Smooth muscle cell (in vitro differentiated cells): ENCODE measurements around the gene TFCP2L1. TPM values are rescaled to one million over a fixed set of nuclear protein-coding genes. Genes with fewer than 3 reads are reported as not detected.

ENCODE experiments used
- DNase-seq: peaks from one replicate; lab custom pipeline; 2025; ENCODE audit not compliant: unreplicated experiment; lab: John Stamatoyannopoulos, UW
- H2AFZ ChIP-seq: fragments of 200-600 bp; sonication (generic); 2 replicates; pipeline ENCODE4 v1.6.0; 2016; ENCODE audit warnings: antibody characterized with exemption, low read depth, mild to moderate bottlenecking
- H3F3A ChIP-seq: fragments of 200-600 bp; sonication (generic); 2 replicates; pipeline ENCODE4 v1.6.0; 2017; ENCODE audit warnings: antibody characterized with exemption, low read depth
- H3K27ac ChIP-seq: fragments of 200-600 bp; sonication (generic); 2 replicates; pipeline ENCODE4 v1.5.1; 2016; ENCODE audit warnings: low read depth, mild to moderate bottlenecking
- H3K27me3 ChIP-seq: fragments of 200-600 bp; sonication (generic); 2 replicates; pipeline ENCODE4 v1.6.1; 2016; ENCODE audit warnings: low read depth, mild to moderate bottlenecking
- H3K36me3 ChIP-seq: fragments of 200-600 bp; sonication (generic); 2 replicates; pipeline ENCODE4 v1.5.1; 2016; ENCODE audit warnings: low read depth
- H3K4me1 ChIP-seq: fragments of 200-600 bp; sonication (generic); 2 replicates; pipeline ENCODE4 v1.5.1; 2016; ENCODE audit warnings: low read depth
- H3K4me2 ChIP-seq: fragments of 200-600 bp; sonication (generic); 2 replicates; pipeline ENCODE4 v1.6.0; 2016; ENCODE audit warnings: mild to moderate bottlenecking
- H3K4me3 ChIP-seq: fragments of 200-600 bp; sonication (generic); 2 replicates; pipeline ENCODE4 v1.5.1; 2016; ENCODE audit warnings: mild to moderate bottlenecking
- H3K79me2 ChIP-seq: fragments of 200-600 bp; sonication (generic); 2 replicates; pipeline ENCODE4 v1.6.0; 2016; ENCODE audit warnings: low read depth, mild to moderate bottlenecking
- H3K9ac ChIP-seq: fragments of 200-600 bp; sonication (generic); 2 replicates; pipeline ENCODE4 v1.6.0; 2016; ENCODE audit warnings: low read depth
- H3K9me3 ChIP-seq: fragments of 200-600 bp; sonication (generic); replicated peaks from 2 replicates; pipeline ENCODE4 v1.5.1; 2016; ENCODE audit warnings: low read depth
- H4K20me1 ChIP-seq: fragments of 200-600 bp; sonication (generic); 2 replicates; pipeline ENCODE4 v1.6.0; 2016; ENCODE audit warnings: low read depth
- whole genome bisulfite sequencing: methylation state at CpG from one replicate; pipeline ENCODE4 v1.1.7; 2016; ENCODE audit warnings: low lambda C conversion rate; 5-methylcytosine and 5-hydroxymethylcytosine counted together
- polyA plus RNA-seq: library from polyadenylated mRNA; unstranded; fragments of >200 nt; fragmentation: Nextera tagmentation; extraction: Ambion mirVana; gene quantifications from 2 replicates; pipeline ENCODE4 v1.2.1, GENCODE V29; 2016
- total RNA-seq: library from RNA; depleted of rRNA; stranded (reverse); fragments of >200 nt; gene quantifications from 2 replicates; pipeline ENCODE4 v1.2.3, GENCODE V29; 2014
- TF ChIP-seq, protein P1 (sequence below): fragments of 200-600 bp; sonication (generic); IDR thresholded peaks from 2 replicates; pipeline ENCODE4 v1.5.1; 2017; ENCODE audit warnings: borderline replicate concordance, mild to moderate bottlenecking, antibody characterized with exemption; ENCODE audit not compliant: insufficient read depth, poor library complexity, severe bottlenecking

TFCP2L1 gene
- total and polyA plus RNA-seq, 2 experiments from 2014 or later = 0.13 TPM; not detected in 1

DNA sequence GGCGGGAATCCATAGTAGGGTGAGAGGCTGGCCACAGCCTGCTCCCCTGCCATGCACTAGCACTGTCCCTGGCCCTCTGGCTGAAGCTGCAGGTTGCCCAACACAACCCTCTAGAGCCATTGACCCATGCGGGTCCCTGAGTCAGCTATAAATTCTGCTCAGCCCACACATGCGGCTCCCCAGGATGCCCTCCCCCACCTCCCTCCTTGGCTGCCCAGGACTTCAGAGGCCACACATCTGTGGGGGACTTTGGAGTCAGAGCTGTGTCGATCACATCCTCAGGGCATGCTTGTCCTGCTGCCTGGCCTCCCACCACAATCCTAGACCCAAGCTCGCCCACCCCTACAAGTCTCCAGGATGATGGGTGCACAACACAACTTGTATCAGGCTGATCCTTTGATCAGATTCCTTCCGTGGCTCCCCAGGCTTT lies 97.0 kb downstream of the TFCP2L1 start:
- TF ChIP-seq, protein P1, sequence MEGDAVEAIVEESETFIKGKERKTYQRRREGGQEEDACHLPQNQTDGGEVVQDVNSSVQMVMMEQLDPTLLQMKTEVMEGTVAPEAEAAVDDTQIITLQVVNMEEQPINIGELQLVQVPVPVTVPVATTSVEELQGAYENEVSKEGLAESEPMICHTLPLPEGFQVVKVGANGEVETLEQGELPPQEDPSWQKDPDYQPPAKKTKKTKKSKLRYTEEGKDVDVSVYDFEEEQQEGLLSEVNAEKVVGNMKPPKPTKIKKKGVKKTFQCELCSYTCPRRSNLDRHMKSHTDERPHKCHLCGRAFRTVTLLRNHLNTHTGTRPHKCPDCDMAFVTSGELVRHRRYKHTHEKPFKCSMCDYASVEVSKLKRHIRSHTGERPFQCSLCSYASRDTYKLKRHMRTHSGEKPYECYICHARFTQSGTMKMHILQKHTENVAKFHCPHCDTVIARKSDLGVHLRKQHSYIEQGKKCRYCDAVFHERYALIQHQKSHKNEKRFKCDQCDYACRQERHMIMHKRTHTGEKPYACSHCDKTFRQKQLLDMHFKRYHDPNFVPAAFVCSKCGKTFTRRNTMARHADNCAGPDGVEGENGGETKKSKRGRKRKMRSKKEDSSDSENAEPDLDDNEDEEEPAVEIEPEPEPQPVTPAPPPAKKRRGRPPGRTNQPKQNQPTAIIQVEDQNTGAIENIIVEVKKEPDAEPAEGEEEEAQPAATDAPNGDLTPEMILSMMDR = no peak
- Histone ChIP-seq H3K4me3 (no peak overlapping the region), H3K4me1 (no peaks in the 10 kb centered on the region), H3K27ac (no peak overlapping the region), H3F3A (no peaks in the 10 kb centered on the region), H3K4me2 (no peak overlapping the region), H3K79me2 (no peaks in the 10 kb centered on the region), H2AFZ (no peak overlapping the region), H3K9ac (no peak overlapping the region), H4K20me1 (no peaks in the 10 kb centered on the region), H3K9me3 (no peaks in the 10 kb centered on the region), H3K27me3 (no peaks in the 10 kb centered on the region), H3K36me3 (no peaks in the 10 kb centered on the region)
- 68% methylated on average over 6 of the region's 6 CpGs for WGBS
- no peak for DNase-seq

- no peaks in the 10 kb centered on the region for H3F3A ChIP-seq
These were observed 97.5 kb downstream of the TFCP2L1 start for GRCh38 chr2:121187351-121187981.

GRCh38 chr2:121186261-121186660 lies 98.7 kb downstream of the TFCP2L1 start:
- H3F3A ChIP-seq = no peaks in the 10 kb centered on the region
- H2AFZ ChIP-seq = no peak overlapping the region
- H3K4me3 ChIP-seq = no peak overlapping the region
- no peak overlapping the region for H3K27ac ChIP-seq
- no peaks in the 10 kb centered on the region for H3K9me3 ChIP-seq
- no peaks in the 10 kb centered on the region for H3K36me3 ChIP-seq
- no peaks in the 10 kb centered on the region for H3K79me2 ChIP-seq
- no peak overlapping the region for H3K4me2 ChIP-seq
- H3K9ac ChIP-seq = no peak overlapping the region
- H4K20me1 ChIP-seq = no peaks in the 10 kb centered on the region
- H3K27me3 ChIP-seq = no peaks in the 10 kb centered on the region
- DNase-seq = no peak
- TF ChIP-seq, protein P1 = no peak
- 90% methylated on average over 9 of the region's 9 CpGs for WGBS
- H3K4me1 ChIP-seq = no peaks in the 10 kb centered on the region

More at GRCh38 chr2:121187351-121187981, 97.5 kb downstream of the TFCP2L1 start:
- no peaks in the 10 kb centered on the region for H3K4me1 ChIP-seq
- no peaks in the 10 kb centered on the region for H3K9me3 ChIP-seq
- TF ChIP-seq, protein P1 = no peak
- WGBS = 95% methylated on average over 19 of the region's 19 CpGs
- H3K4me2 ChIP-seq = no peak overlapping the region
- DNase-seq = no peak
- H3K27me3 ChIP-seq = no peaks in the 10 kb centered on the region
- H3K36me3 ChIP-seq = no peaks in the 10 kb centered on the region
- no peaks in the 10 kb centered on the region for H3K79me2 ChIP-seq
- no peak overlapping the region for H3K9ac ChIP-seq
- no peak overlapping the region for H3K4me3 ChIP-seq
- H4K20me1 ChIP-seq = no peaks in the 10 kb centered on the region
- H3K27ac ChIP-seq = no peak overlapping the region
- no peak overlapping the region for H2AFZ ChIP-seq

GRCh38 chr2:121185571-121186074 lies 99.4 kb downstream of the TFCP2L1 start:
- no peaks in the 10 kb centered on the region for H3K9me3 ChIP-seq
- no peak overlapping the region for H3K27ac ChIP-seq
- TF ChIP-seq, protein P1 = no peak
- H3K4me1 ChIP-seq = no peaks in the 10 kb centered on the region
- no peaks in the 10 kb centered on the region for H4K20me1 ChIP-seq
- H3K4me2 ChIP-seq = no peak overlapping the region
- no peaks in the 10 kb centered on the region for H3F3A ChIP-seq
- no peak overlapping the region for H2AFZ ChIP-seq
- WGBS = 86% methylated on average over 5 of the region's 5 CpGs
- H3K27me3 ChIP-seq = no peaks in the 10 kb centered on the region
- no peak overlapping the region for H3K4me3 ChIP-seq
- DNase-seq = no peak
- no peaks in the 10 kb centered on the region for H3K36me3 ChIP-seq
- H3K79me2 ChIP-seq = no peaks in the 10 kb centered on the region
- H3K9ac ChIP-seq = no peak overlapping the region
